H1 (cell line): ENCODE results near the gene LAYN. TPM values are rescaled to one million over a fixed set of nuclear protein-coding genes. Genes with fewer than 3 reads are reported as not detected.

Experiments
- CTCF ChIA-PET: fragments of 300-600 bp; sonication (Branson Sonifier 250); formaldehyde crosslinking; loops from one replicate; lab custom pipeline; 2021; ENCODE audit not compliant: partially characterized antibody; lab: Charles Lee
- POLR2A ChIA-PET: fragments of 300-600 bp; sonication (Branson Sonifier 250); formaldehyde crosslinking; loops from one replicate; lab custom pipeline; 2021; ENCODE audit warnings: inconsistent platforms; ENCODE audit not compliant: partially characterized antibody; lab: Charles Lee
- DNase-seq, 2 experiments: peaks; one replicate each; pipeline versions ENCODE4 v3.0.0 to v3.0.0-alpha.2; 2010 to 2022; ENCODE audit warnings: low spot score in 2 of 2, low read depth in 1 of 2, mixed read lengths in 1 of 2
- FAIRE-seq: peaks from 2 replicates; lab custom pipeline; 2011; peaks lifted over from hg19 to GRCh38; lab: Jason Lieb, UNC
- H2AFZ ChIP-seq: 2 replicates; pipeline ENCODE4 v1.8.1; 2012; ENCODE audit warnings: low read length, inconsistent platforms
- H2AK5ac ChIP-seq: 2 replicates; pipeline ENCODE4 v1.6.1; 2013; ENCODE audit warnings: low read depth, low read length
- H2BK120ac ChIP-seq: replicated peaks from 2 replicates; pipeline ENCODE3; 2013; ENCODE audit warnings: low read depth, low read length, inconsistent platforms
- H2BK12ac ChIP-seq: 2 replicates; pipeline ENCODE4 v1.6.1; 2013; ENCODE audit warnings: low read depth, low read length
- H2BK15ac ChIP-seq: 2 replicates; pipeline ENCODE4 v1.6.1; 2013; ENCODE audit warnings: low read length
- H2BK20ac ChIP-seq: 2 replicates; pipeline ENCODE4 v1.6.1; 2013; ENCODE audit warnings: low read length
- H2BK5ac ChIP-seq: 2 replicates; pipeline ENCODE4 v1.6.1; 2013; ENCODE audit warnings: low read depth, low read length
- H3K14ac ChIP-seq: 2 replicates; pipeline ENCODE4 v1.6.1; 2013; ENCODE audit warnings: inconsistent platforms; ENCODE audit not compliant: insufficient read length
- H3K18ac ChIP-seq: 2 replicates; pipeline ENCODE4 v1.6.1; 2013; ENCODE audit warnings: low read length; ENCODE audit errors: extremely low read depth
- H3K23ac ChIP-seq: 2 replicates; pipeline ENCODE4 v1.6.1; 2013; ENCODE audit warnings: inconsistent platforms; ENCODE audit not compliant: insufficient read length
- H3K23me2 ChIP-seq: 2 replicates; pipeline ENCODE4 v1.6.1; 2013; ENCODE audit warnings: low read depth, low read length
- H3K27ac ChIP-seq: 2 replicates; pipeline ENCODE4 v1.6.1; 2011; ENCODE audit warnings: low read depth, low read length, inconsistent platforms
- H3K27me3 ChIP-seq, 4 experiments: replicated peaks in 1 of 4; 1 replicate in 1 of 4; 2 replicates in 3 of 4; pipeline versions ENCODE4 v1.6.1 to v1.8.1; 2011 to 2013; ENCODE audit warnings: low read length in 3 of 4, mild to moderate bottlenecking in 3 of 4, inconsistent platforms in 2 of 4, mixed read lengths in 2 of 4, moderate library complexity in 1 of 4; ENCODE audit not compliant: control insufficient read depth in 3 of 4, insufficient read depth in 3 of 4; ENCODE audit errors: extremely low read depth in 1 of 4
- H3K36me3 ChIP-seq, 4 experiments: 2 replicates each; pipeline versions ENCODE4 v1.6.1 to v1.8.1; 2011 to 2013; ENCODE audit warnings: mild to moderate bottlenecking in 4 of 4, low read length in 3 of 4, moderate library complexity in 2 of 4, control low read depth in 1 of 4, inconsistent platforms in 1 of 4; ENCODE audit not compliant: insufficient read depth in 4 of 4, control insufficient read depth in 2 of 4
- H3K4ac ChIP-seq: replicated peaks from 2 replicates; pipeline ENCODE3; 2013; ENCODE audit warnings: low read length, low read depth, mixed read lengths, inconsistent platforms; ENCODE audit not compliant: insufficient read length
- H3K4me1 ChIP-seq, 4 experiments: replicated peaks in 1 of 4; 1 replicate in 1 of 4; 2 replicates in 3 of 4; pipeline versions ENCODE4 v1.6.1 to v1.8.1; 2011 to 2013; ENCODE audit warnings: low read length in 3 of 4, inconsistent platforms in 2 of 4, mixed read lengths in 1 of 4; ENCODE audit not compliant: insufficient read depth in 4 of 4, control insufficient read depth in 3 of 4
- H3K4me2 ChIP-seq, 2 experiments: 2 replicates each; pipeline versions ENCODE4 v1.6.1 to v1.8.1; 2011 to 2013; ENCODE audit warnings: low read depth in 2 of 2, low read length in 2 of 2, control low read depth in 1 of 2, inconsistent platforms in 1 of 2, mild to moderate bottlenecking in 1 of 2; ENCODE audit not compliant: insufficient read depth in 1 of 2
- H3K4me3 ChIP-seq, 4 experiments: fragments of 200-600, 300-600 bp in 1 of 4; sonication (generic), shearing (Covaris generic), sonication (Bioruptor Twin) in 1 of 4; 2 replicates each; pipeline versions ENCODE4 v1.5.1 to v1.8.1; 2011 to 2016; ENCODE audit warnings: low read length in 4 of 4, low read depth in 3 of 4, control low read depth in 2 of 4, inconsistent platforms in 2 of 4, mild to moderate bottlenecking in 2 of 4, mixed read lengths in 1 of 4, moderate library complexity in 1 of 4; ENCODE audit not compliant: insufficient read depth in 2 of 4; ENCODE audit errors: extremely low read depth in 1 of 4
- H3K56ac ChIP-seq: replicated peaks from 2 replicates; pipeline ENCODE3; 2013; ENCODE audit warnings: low read depth, mild to moderate bottlenecking, mixed read lengths, low read length, inconsistent platforms; ENCODE audit not compliant: insufficient read length
- H3K79me1 ChIP-seq: 2 replicates; pipeline ENCODE4 v1.6.1; 2013; ENCODE audit warnings: low read depth, low read length, control low read depth
- H3K79me2 ChIP-seq, 2 experiments: 2 replicates each; pipeline versions ENCODE4 v1.6.1 to v1.8.1; 2012 to 2013; ENCODE audit warnings: low read length in 2 of 2, mild to moderate bottlenecking in 2 of 2, inconsistent platforms in 1 of 2; ENCODE audit not compliant: insufficient read depth in 2 of 2, control insufficient read depth in 1 of 2
- H3K9ac ChIP-seq, 4 experiments: replicated peaks in 1 of 4; 1 replicate in 1 of 4; 2 replicates in 3 of 4; pipeline versions ENCODE4 v1.6.1 to v1.8.1; 2011 to 2013; ENCODE audit warnings: low read depth in 3 of 4, low read length in 3 of 4, control low read depth in 2 of 4, mild to moderate bottlenecking in 2 of 4, moderate library complexity in 2 of 4, inconsistent platforms in 1 of 4; ENCODE audit errors: extremely low read depth in 1 of 4
- H3K9me3 ChIP-seq, 2 experiments: 2 replicates each; pipeline versions ENCODE4 v1.6.1 to v1.8.1; 2012 to 2013; ENCODE audit warnings: mild to moderate bottlenecking in 2 of 2, moderate library complexity in 2 of 2, control low read depth in 1 of 2, inconsistent platforms in 1 of 2, low read depth in 1 of 2, low read length in 1 of 2, mixed read lengths in 1 of 2; ENCODE audit not compliant: insufficient read depth in 2 of 2
- H4K20me1 ChIP-seq, 2 experiments: replicated peaks in 1 of 2; 2 replicates each; pipeline versions ENCODE3 to v1.8.1; 2011 to 2013; ENCODE audit warnings: inconsistent platforms in 2 of 2, low read length in 2 of 2, mild to moderate bottlenecking in 1 of 2; ENCODE audit not compliant: insufficient read depth in 2 of 2, control insufficient read depth in 1 of 2
- H4K5ac ChIP-seq: 2 replicates; pipeline ENCODE4 v1.6.1; 2013; ENCODE audit warnings: low read length, low read depth, mixed read lengths, inconsistent platforms; ENCODE audit not compliant: insufficient read length
- H4K8ac ChIP-seq: 2 replicates; pipeline ENCODE4 v1.8.0; 2013; ENCODE audit warnings: mild to moderate bottlenecking, moderate library complexity, low read length, inconsistent platforms; ENCODE audit not compliant: insufficient read depth; ENCODE audit errors: extremely low read depth
- H4K91ac ChIP-seq: replicated peaks from 2 replicates; pipeline ENCODE3; 2013; ENCODE audit warnings: low read length, mixed read lengths, inconsistent platforms; ENCODE audit not compliant: insufficient read length
- CBX5 ChIP-seq: fragments of 300-800, 300-1000 bp; sonication (generic); IDR thresholded peaks from 2 replicates; pipeline ENCODE4 v1.7.1; 2016; ENCODE audit warnings: antibody characterized with exemption, low read length, low read depth
- EGR1 ChIP-seq: IDR thresholded peaks from 2 replicates; pipeline ENCODE4 v1.6.1; 2011; ENCODE audit warnings: low read depth, low read length, borderline replicate concordance
- JUN ChIP-seq: IDR thresholded peaks from 2 replicates; pipeline ENCODE4 v1.6.1; 2011; ENCODE audit warnings: low read depth, mild to moderate bottlenecking, improper control_type of control experiment, low read length
- JUND ChIP-seq: IDR thresholded peaks from 2 replicates; pipeline ENCODE4 v1.6.1; 2011; ENCODE audit warnings: mild to moderate bottlenecking, improper control_type of control experiment, low read length
- MAFK ChIP-seq: IDR thresholded peaks from 2 replicates; pipeline ENCODE4 v1.6.1; 2012; ENCODE audit warnings: low read depth, mild to moderate bottlenecking, improper control_type of control experiment, low read length
- PHF8 ChIP-seq: fragments of 200-600 bp; sonication (generic); conservative IDR thresholded peaks from 2 replicates; pipeline ENCODE4 v1.7.1; 2012; ENCODE audit warnings: low read depth, mild to moderate bottlenecking, inconsistent platforms, low read length, moderate library complexity
- RAD21 ChIP-seq, 2 experiments: IDR thresholded peaks in 1 of 2; conservative IDR thresholded peaks in 1 of 2; 2 replicates each; pipeline ENCODE4 v1.6.1; 2011; ENCODE audit warnings: low read depth in 2 of 2, low read length in 2 of 2, improper control_type of control experiment in 1 of 2, inconsistent platforms in 1 of 2, mild to moderate bottlenecking in 1 of 2, moderate library complexity in 1 of 2
- SIN3A ChIP-seq, 2 experiments: IDR thresholded peaks in 1 of 2; conservative IDR thresholded peaks in 1 of 2; 2 replicates each; pipeline ENCODE4 v1.6.1; 2011 to 2012; ENCODE audit warnings: low read length in 2 of 2, improper control_type of control experiment in 1 of 2, low read depth in 1 of 2, mild to moderate bottlenecking in 1 of 2
- USF2 ChIP-seq: IDR thresholded peaks from 2 replicates; pipeline ENCODE4 v1.6.1; 2011; ENCODE audit warnings: low read length, improper control_type of control experiment
- YY1 ChIP-seq: IDR thresholded peaks from 2 replicates; pipeline ENCODE4 v1.6.1; 2011; ENCODE audit warnings: low read depth, mild to moderate bottlenecking, low read length
- WGBS, 2 experiments: shearing (Covaris generic) in 1 of 2; methylation state at CpG; one replicate each; pipeline versions ENCODE4 v1.1.6 to v1.1.7; 2013 to 2015; ENCODE audit warnings: low lambda C conversion rate in 2 of 2, mixed read lengths in 2 of 2, inconsistent platforms in 1 of 2, low coverage in 1 of 2, missing lambda C conversion rate in 1 of 2; ENCODE audit not compliant: insufficient replicate concordance in 2 of 2, insufficient coverage in 1 of 2, insufficient read length in 1 of 2; ENCODE audit errors: extremely low coverage in 1 of 2, missing lambda C conversion rate in 1 of 2; 5-methylcytosine and 5-hydroxymethylcytosine counted together
- polyA plus RNA-seq, 7 experiments: library from polyadenylated mRNA; depleted of rRNA in 3 of 7; stranded (reverse) in 5 of 7; unstranded in 2 of 7; fragments of >200 nt in 5 of 7; fragments of 200-250 nt in 2 of 7; gene quantifications; 1 replicate in 5 of 7; 2 replicates in 1 of 7; 4 replicates in 1 of 7; pipeline versions ENCODE4 v1.2.1 to v1.2.3, GENCODE V29; 2011 to 2013; ENCODE audit warnings: missing spikeins in 2 of 7, mixed read lengths in 2 of 7
- total RNA-seq: library from RNA; stranded (reverse); fragmentation: NEBNext Ultra II Directional; extraction: Animal tissue kit (Norgen Biotek cat#: 25700); gene quantifications from 2 replicates; pipeline ENCODE4 v1.2.1, GENCODE V29; 2021

LAYN gene
- total and polyA plus RNA-seq, 2 of the 8 experiments (the other 6 are each of a cell fraction or from before 2014, with no cell fraction given): 4.2 to 9.3 TPM

GRCh38 chr11:111539426-111540113, 950 bp upstream of the LAYN start:
- H3K56ac ChIP-seq: no peak overlapping the region
- no peak overlapping the region for H2BK5ac ChIP-seq
- no peak overlapping the region for H4K5ac ChIP-seq
- POLR2A ChIA-PET: interaction anchor here (1.2 to 2.1 kb wide), 4 partner anchors 8 to 85 kb away, joined by 3 to 7 read pairs (median 3); partner anchors contain the start of gene BTG4
- H3K4me1 ChIP-seq: peaks cover 0 to 8% (median 6%) of the 10 kb centered on the region in 4 experiments; a peak in 6 of 7 replicates
- CTCF ChIA-PET: interaction anchor here (1.0 to 1.7 kb wide), 3 partner anchors 9 to 85 kb away, joined by 4 to 6 read pairs (median 5); no protein-coding TSS in a partner anchor
- no peak overlapping the region for H4K91ac ChIP-seq
- H3K23ac ChIP-seq: no peak overlapping the region
- no peak overlapping the region for H2AK5ac ChIP-seq
- H3K27me3 ChIP-seq: peaks cover 9 to 43% (median 37%) of the 10 kb centered on the region in 4 experiments
- no peak overlapping the region for H3K9ac ChIP-seq
- H3K4me2 ChIP-seq: peak overlapping the region; percentile 95 to 97
- H3K14ac ChIP-seq: no peak overlapping the region
- no peak for DNase-seq
- H4K8ac ChIP-seq: peak overlapping the region; percentile 88; the same call in 1 of the 2 replicates
- no peaks in the 10 kb centered on the region for H3K79me1 ChIP-seq
- no peaks in the 10 kb centered on the region for H3K79me2 ChIP-seq
- no peak for FAIRE-seq
- H2BK12ac ChIP-seq: peak overlapping the region; percentile 94; the same call in 1 of the 2 replicates
- peak overlapping the region in 3 of 4 experiments; percentile 55 to 76 (median 58); a peak in 6 of 8 replicates for H3K4me3 ChIP-seq
- WGBS, 2 experiments: 60% methylated on average over 9 of the region's 9 CpGs; no CpG with 5 or more reads in 1 of the 2 experiments
- H3K4ac ChIP-seq: no peak overlapping the region
- H2BK20ac ChIP-seq: no peak overlapping the region
- H3K18ac ChIP-seq: no peak overlapping the region; the same call in 1 of the 2 replicates
- no peak overlapping the region for H2BK120ac ChIP-seq
- H4K20me1 ChIP-seq: no peaks in the 10 kb centered on the region
- no peak overlapping the region for H3K27ac ChIP-seq
- no peak overlapping the region for H2BK15ac ChIP-seq
- H3K36me3 ChIP-seq: no peaks in the 10 kb centered on the region
- peaks cover 12% of the 10 kb centered on the region; the same call in 1 of the 2 replicates for H3K23me2 ChIP-seq
- H3K9me3 ChIP-seq: peaks cover 0 to 3% of the 10 kb centered on the region in 2 experiments; a peak in 1 of 4 replicates
- no peak overlapping the region for H2AFZ ChIP-seq
- TF ChIP-seq MAFK: no peak
- no peak for TF ChIP-seq PHF8
- no peak for TF ChIP-seq SIN3A (conservative IDR thresholded peaks at IDR 0.05 in 1 of 2, IDR thresholded peaks at IDR 0.05 in 1 of 2; ENCODE audit: low read depth in 1 of 2, low read length in 2 of 2)
- no peak for TF ChIP-seq JUN
- no peak for TF ChIP-seq RAD21 (IDR thresholded peaks at IDR 0.05 in 1 of 2, conservative IDR thresholded peaks at IDR 0.05 in 1 of 2; ENCODE audit: low read depth in 2 of 2, low read length in 2 of 2)
- no peak for TF ChIP-seq YY1
- TF ChIP-seq EGR1: no peak
- TF ChIP-seq JUND: no peak
- TF ChIP-seq CBX5: no peak
- no peak for TF ChIP-seq USF2
